Testis (tissue), 2 donors: ENCODE measurements around the gene SAGE1.

Experiments
- CTCF ChIP-seq, 3 experiments: fragments of 450-650 bp in 2 of 3; fragments of 200-600 bp in 1 of 3; sonication (generic) in 1 of 3; IDR thresholded peaks; one replicate each; pipeline ENCODE4 v1.5.1; 2016 to 2019; ENCODE audit warnings: antibody characterized with exemption in 3 of 3, mild to moderate bottlenecking in 2 of 3, moderate library complexity in 1 of 3
- POLR2A ChIP-seq: fragments of 450-650 bp; IDR thresholded peaks from one replicate; pipeline ENCODE4 v1.6.1; 2017; ENCODE audit warnings: antibody characterized with exemption, mild to moderate bottlenecking, moderate library complexity

GRCh38 chrX:135927897-135928296 lies 34.4 kb downstream of the SAGE1 start:
- TF ChIP-seq POLR2A (no peak), CTCF (IDR thresholded peaks at IDR 0.05) (no peak)
